Measurements from ENCODE around the gene CC2D2A. TPM values are rescaled to one million over a fixed set of nuclear protein-coding genes. Genes with fewer than 3 reads are reported as not detected.

The CC2D2A gene
- total RNA-seq, 2 experiments from 2014 or later: not detected

DNA sequence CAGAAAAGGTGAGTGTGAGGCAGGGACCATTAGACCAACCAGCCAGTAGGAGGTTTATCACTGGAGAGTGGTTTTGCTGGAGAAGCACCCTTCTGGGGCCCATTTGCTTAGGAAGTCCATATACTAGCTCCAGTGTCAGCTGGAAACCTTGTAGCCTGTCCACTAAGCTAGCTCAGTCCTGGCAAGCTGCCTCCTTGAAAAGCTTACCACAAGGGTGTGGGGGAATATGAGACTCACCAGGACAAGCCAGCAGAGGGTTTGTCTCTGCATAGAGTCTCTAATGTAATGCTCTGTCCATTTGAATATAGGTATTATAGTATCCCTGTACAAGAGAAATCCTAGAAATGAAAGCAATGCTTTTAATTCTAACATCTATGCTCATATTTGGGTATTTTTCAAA is 99.1 kb downstream of the CC2D2A start:
- H3K9me3 ChIP-seq (ENCODE audit: low read length): no peaks in the 10 kb centered on the region
- no peaks in the 10 kb centered on the region for H4K20me1 ChIP-seq (ENCODE audit: insufficient read depth, low read length)
- H3K4me2 ChIP-seq (ENCODE audit: low read length): no peak overlapping the region
- H3K4me3 ChIP-seq (ENCODE audit: low read depth, low read length, poor library complexity, severe bottlenecking): no peak overlapping the region
- no peak overlapping the region for H3K27ac ChIP-seq (ENCODE audit: low read depth, low read length, poor library complexity, severe bottlenecking)
- no peak for DNase-seq (ENCODE audit: low spot score)
- H3K79me2 ChIP-seq (ENCODE audit: insufficient read depth, low read depth, low read length): no peaks in the 10 kb centered on the region
- H3K4me1 ChIP-seq (ENCODE audit: insufficient read depth, low read length, poor library complexity, severe bottlenecking): no peaks in the 10 kb centered on the region
- TF ChIP-seq EZH2phosphoT487 (IDR thresholded peaks at IDR 0.05; ENCODE audit: borderline replicate concordance, low read depth, low read length): no peak
- TF ChIP-seq, protein P1, sequence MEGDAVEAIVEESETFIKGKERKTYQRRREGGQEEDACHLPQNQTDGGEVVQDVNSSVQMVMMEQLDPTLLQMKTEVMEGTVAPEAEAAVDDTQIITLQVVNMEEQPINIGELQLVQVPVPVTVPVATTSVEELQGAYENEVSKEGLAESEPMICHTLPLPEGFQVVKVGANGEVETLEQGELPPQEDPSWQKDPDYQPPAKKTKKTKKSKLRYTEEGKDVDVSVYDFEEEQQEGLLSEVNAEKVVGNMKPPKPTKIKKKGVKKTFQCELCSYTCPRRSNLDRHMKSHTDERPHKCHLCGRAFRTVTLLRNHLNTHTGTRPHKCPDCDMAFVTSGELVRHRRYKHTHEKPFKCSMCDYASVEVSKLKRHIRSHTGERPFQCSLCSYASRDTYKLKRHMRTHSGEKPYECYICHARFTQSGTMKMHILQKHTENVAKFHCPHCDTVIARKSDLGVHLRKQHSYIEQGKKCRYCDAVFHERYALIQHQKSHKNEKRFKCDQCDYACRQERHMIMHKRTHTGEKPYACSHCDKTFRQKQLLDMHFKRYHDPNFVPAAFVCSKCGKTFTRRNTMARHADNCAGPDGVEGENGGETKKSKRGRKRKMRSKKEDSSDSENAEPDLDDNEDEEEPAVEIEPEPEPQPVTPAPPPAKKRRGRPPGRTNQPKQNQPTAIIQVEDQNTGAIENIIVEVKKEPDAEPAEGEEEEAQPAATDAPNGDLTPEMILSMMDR (conservative IDR thresholded peaks at IDR 0.05; ENCODE audit: low read length): no peak
- ChIA-PET POLR2A (interaction anchor here (0.6 kb wide), 1 partner anchor 110 kb away, joined by 4 read pairs; no protein-coding TSS in a partner anchor), CTCF (ENCODE audit: unreplicated experiment) (no interaction called here)
- no peaks in the 10 kb centered on the region for H3K36me3 ChIP-seq (ENCODE audit: insufficient read depth, low read length)
- no peaks in the 10 kb centered on the region for H3K9me2 ChIP-seq (ENCODE audit: insufficient read depth, low read length)
- no peak overlapping the region for H2AFZ ChIP-seq (ENCODE audit: low read length)
- intact Hi-C loops (cut with micrococcal nuclease; ENCODE audit: unreplicated experiment): no loop called here
- no TSS peak for BruUV-seq (replicated peaks)

DNA sequence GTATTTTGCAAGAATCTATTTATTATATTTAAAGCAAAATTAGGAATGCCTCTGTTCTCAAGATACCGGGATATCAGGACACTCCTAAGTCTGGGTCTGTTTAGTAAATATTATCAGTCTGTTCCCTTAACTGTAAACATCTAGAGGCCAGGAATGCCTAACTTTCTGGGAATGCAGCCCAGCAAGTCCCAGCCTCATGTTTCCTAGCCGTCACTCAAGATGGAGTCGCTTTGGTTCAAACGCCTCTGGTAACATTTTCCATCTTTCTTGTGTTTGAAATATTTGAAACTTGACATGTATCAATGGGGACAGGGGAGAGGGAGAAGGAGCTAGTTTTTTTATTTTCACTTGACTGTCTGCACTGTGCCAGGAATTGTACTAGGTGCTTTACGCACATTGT is 100.1 kb downstream of the CC2D2A start:
- TF ChIP-seq, protein P1 (conservative IDR thresholded peaks at IDR 0.05; ENCODE audit: low read length): no peak
- no peak for TF ChIP-seq EZH2phosphoT487 (IDR thresholded peaks at IDR 0.05; ENCODE audit: borderline replicate concordance, low read depth, low read length)
- no peak overlapping the region for H3K4me3 ChIP-seq (ENCODE audit: low read depth, low read length, poor library complexity, severe bottlenecking)
- no peak overlapping the region for H3K27ac ChIP-seq (ENCODE audit: low read depth, low read length, poor library complexity, severe bottlenecking)
- H3K9me2 ChIP-seq (ENCODE audit: insufficient read depth, low read length): no peaks in the 10 kb centered on the region
- no peaks in the 10 kb centered on the region for H4K20me1 ChIP-seq (ENCODE audit: insufficient read depth, low read length)
- no peak for DNase-seq (ENCODE audit: low spot score)
- no TSS peak for BruUV-seq (replicated peaks)
- H2AFZ ChIP-seq (ENCODE audit: low read length): no peak overlapping the region
- H3K36me3 ChIP-seq (ENCODE audit: insufficient read depth, low read length): no peaks in the 10 kb centered on the region
- H3K4me1 ChIP-seq (ENCODE audit: insufficient read depth, low read length, poor library complexity, severe bottlenecking): no peaks in the 10 kb centered on the region
- intact Hi-C loops (cut with micrococcal nuclease; ENCODE audit: unreplicated experiment): no loop called here
- no peaks in the 10 kb centered on the region for H3K79me2 ChIP-seq (ENCODE audit: insufficient read depth, low read depth, low read length)
- POLR2A ChIA-PET: interaction anchor here (0.6 to 0.7 kb wide), 3 partner anchors 65 to 1610 kb away, joined by 3 to 6 read pairs (median 4); no protein-coding TSS in a partner anchor
- no peaks in the 10 kb centered on the region for H3K9me3 ChIP-seq (ENCODE audit: low read length)
- CTCF ChIA-PET (ENCODE audit: unreplicated experiment): interaction anchor here (0.7 kb wide), 1 partner anchor 413 kb away, joined by 3 read pairs; no protein-coding TSS in a partner anchor
- H3K4me2 ChIP-seq (ENCODE audit: low read length): no peak overlapping the region

DNA sequence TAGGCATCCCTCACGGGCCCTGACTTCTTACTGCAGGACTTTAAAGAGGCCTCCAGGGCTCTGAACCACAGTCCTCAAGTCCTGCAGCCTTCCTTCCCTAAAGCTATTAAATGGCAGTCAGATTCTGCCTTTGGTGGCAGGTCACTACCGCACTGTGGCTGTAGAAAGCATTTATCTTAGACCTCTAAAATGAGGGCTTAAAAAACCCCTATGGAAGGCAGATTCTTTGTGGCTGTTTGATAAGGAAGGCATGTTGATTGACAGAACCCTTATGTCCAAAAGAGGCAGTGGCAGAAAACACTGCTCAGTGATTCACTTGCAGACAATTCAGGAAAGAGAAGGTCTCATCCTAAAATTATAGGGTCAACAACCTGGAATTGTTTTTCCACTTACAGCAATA is 106.3 kb downstream of the CC2D2A start:
- POLR2A ChIA-PET: no interaction called here
- CTCF ChIA-PET (ENCODE audit: unreplicated experiment): no interaction called here
- intact Hi-C loops (cut with micrococcal nuclease; ENCODE audit: unreplicated experiment): no loop called here

More for the DNA sequence above, 106.3 kb downstream of the CC2D2A start:
- TF ChIP-seq, protein P1 (conservative IDR thresholded peaks at IDR 0.05; ENCODE audit: low read length): no peak
- no peak for TF ChIP-seq EZH2phosphoT487 (IDR thresholded peaks at IDR 0.05; ENCODE audit: borderline replicate concordance, low read depth, low read length)
- H3K27ac ChIP-seq (ENCODE audit: low read depth, low read length, poor library complexity, severe bottlenecking): no peak overlapping the region
- H3K79me2 ChIP-seq (ENCODE audit: insufficient read depth, low read depth, low read length): no peaks in the 10 kb centered on the region
- no peaks in the 10 kb centered on the region for H3K9me2 ChIP-seq (ENCODE audit: insufficient read depth, low read length)
- no peaks in the 10 kb centered on the region for H3K9me3 ChIP-seq (ENCODE audit: low read length)
- no peak overlapping the region for H3K4me3 ChIP-seq (ENCODE audit: low read depth, low read length, poor library complexity, severe bottlenecking)
- H2AFZ ChIP-seq (ENCODE audit: low read length): no peak overlapping the region
- no TSS peak for BruUV-seq (replicated peaks)
- no peak for DNase-seq (ENCODE audit: low spot score)
- no peaks in the 10 kb centered on the region for H4K20me1 ChIP-seq (ENCODE audit: insufficient read depth, low read length)
- no peaks in the 10 kb centered on the region for H3K4me1 ChIP-seq (ENCODE audit: insufficient read depth, low read length, poor library complexity, severe bottlenecking)
- H3K36me3 ChIP-seq (ENCODE audit: insufficient read depth, low read length): no peaks in the 10 kb centered on the region
- no peak overlapping the region for H3K4me2 ChIP-seq (ENCODE audit: low read length)
